IPS DF 4.7 (cell line): ENCODE data around the gene CENPA.

Experiments
- DNase-seq: peaks from one replicate; pipeline ENCODE4 v3.0.0-alpha.2; 2013; ENCODE audit warnings: low spot score; ENCODE audit errors: extremely low read depth

Gene CENPA

DNA sequence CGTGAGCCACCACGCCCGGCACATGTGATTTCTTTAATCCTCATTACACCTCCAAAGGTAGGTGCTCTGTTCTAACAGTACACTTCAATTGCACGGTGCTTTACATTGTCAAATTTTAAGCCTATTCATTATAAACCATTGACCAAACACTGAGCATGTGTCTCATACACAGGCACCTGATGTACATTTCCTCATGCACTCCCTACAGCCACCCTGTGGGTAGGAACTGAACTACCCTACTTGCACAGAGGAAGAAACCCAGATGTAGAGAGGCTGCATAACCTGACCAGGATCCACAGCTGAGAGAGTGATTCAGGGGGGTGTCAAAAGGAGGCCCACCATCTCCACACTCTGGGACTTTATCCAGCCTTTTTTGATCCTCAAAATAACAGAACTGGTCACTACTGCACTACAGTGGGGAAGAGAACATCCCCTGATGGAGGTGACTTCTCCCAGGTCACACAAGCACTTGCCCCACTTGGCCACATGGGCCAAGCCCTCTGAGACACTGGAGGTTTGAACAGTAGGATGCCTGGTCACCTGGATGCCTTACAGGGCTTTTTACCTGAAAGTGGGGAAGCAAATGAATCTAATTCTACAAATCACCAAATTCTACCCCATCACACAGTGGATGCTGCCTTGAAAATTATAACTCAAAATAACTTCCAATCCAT lies 55.2 kb downstream of the CENPA start:
- no peak for DNase-seq

DNA sequence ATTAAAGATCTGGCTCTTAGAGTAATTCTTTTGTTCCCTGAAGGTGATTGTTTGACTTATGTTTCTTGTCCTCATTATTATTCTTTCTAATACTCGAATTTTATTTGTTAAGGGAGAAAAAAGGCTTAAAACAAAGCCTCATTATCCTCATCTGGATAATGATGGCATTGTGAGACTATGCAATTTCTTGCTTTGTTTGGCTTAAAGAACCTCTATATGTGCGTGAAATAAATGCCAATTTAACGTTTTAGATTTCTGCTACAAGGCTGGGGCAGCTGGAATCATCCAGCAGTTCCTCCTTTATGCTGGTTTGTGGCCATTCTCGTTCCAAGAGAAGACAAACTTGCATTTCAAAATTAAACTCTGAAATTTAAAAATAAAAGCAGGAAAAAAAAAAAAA lies 57.2 kb downstream of the CENPA start:
- no peak for DNase-seq
